Fibroblast of lung (primary cell): Measurements from ENCODE around the gene WASL. TPM values are rescaled to one million over a fixed set of nuclear protein-coding genes. Genes with fewer than 3 reads are reported as not detected.
A peak's percentile ranks its signal among the peaks of the same experiment; 100 is the strongest.

Source experiments
- DNase-seq, 2 donors: peaks; one replicate each; pipeline versions ENCODE4 v3.0.0 to v3.0.0-alpha.2; 2010; ENCODE audit warnings: low read depth in 2 of 2
- H2AFZ ChIP-seq: 2 replicates; pipeline ENCODE4 v1.5.1; 2012; ENCODE audit warnings: low read length, control low read depth, inconsistent platforms
- H3K27ac ChIP-seq: 2 replicates; pipeline ENCODE4 v1.5.1; 2011; ENCODE audit warnings: low read length, control low read depth; ENCODE audit not compliant: insufficient read depth
- H3K27me3 ChIP-seq: 2 replicates; pipeline ENCODE4 v1.5.1; 2011; ENCODE audit warnings: mild to moderate bottlenecking, low read length; ENCODE audit not compliant: control insufficient read depth, insufficient read depth
- H3K36me3 ChIP-seq: 2 replicates; pipeline ENCODE4 v1.5.1; 2011; ENCODE audit warnings: low read length; ENCODE audit not compliant: control insufficient read depth, insufficient read depth
- H3K4me1 ChIP-seq: 2 replicates; pipeline ENCODE4 v1.5.1; 2011; ENCODE audit warnings: low read length; ENCODE audit not compliant: control insufficient read depth, insufficient read depth; ENCODE audit errors: extremely low read depth
- H3K4me2 ChIP-seq: 2 replicates; pipeline ENCODE4 v1.5.1; 2011; ENCODE audit warnings: low read length, control low read depth; ENCODE audit not compliant: insufficient read depth; ENCODE audit errors: extremely low read depth
- H3K4me3 ChIP-seq, 4 experiments: fragments of 200-600 bp in 1 of 4; sonication (generic) in 1 of 4; replicated peaks in 1 of 4; 2 replicates each; pipeline ENCODE4 v1.5.1; 2011 to 2016; ENCODE audit warnings: low read length in 4 of 4, low read depth in 3 of 4, mild to moderate bottlenecking in 3 of 4, control low read depth in 2 of 4, inconsistent platforms in 1 of 4, mixed read lengths in 1 of 4; ENCODE audit not compliant: insufficient read depth in 1 of 4; ENCODE audit errors: control extremely low read depth in 1 of 4
- H3K79me2 ChIP-seq: 2 replicates; pipeline ENCODE4 v1.5.1; 2012; ENCODE audit warnings: mild to moderate bottlenecking, low read length, inconsistent platforms; ENCODE audit not compliant: control insufficient read depth, insufficient read depth
- H3K9ac ChIP-seq: 2 replicates; pipeline ENCODE4 v1.5.1; 2011; ENCODE audit warnings: mild to moderate bottlenecking, low read length, control low read depth; ENCODE audit not compliant: insufficient read depth
- H3K9me3 ChIP-seq: 2 replicates; pipeline ENCODE4 v1.5.1; 2012; ENCODE audit warnings: low read depth, low read length; ENCODE audit not compliant: control insufficient read depth, insufficient read depth
- H4K20me1 ChIP-seq: 2 replicates; pipeline ENCODE4 v1.5.1; 2011; ENCODE audit warnings: low read length; ENCODE audit not compliant: control insufficient read depth, insufficient read depth; ENCODE audit errors: extremely low read depth
- CTCF ChIP-seq, 2 donors: IDR thresholded peaks in 1 of 2; conservative IDR thresholded peaks in 1 of 2; 1 replicate in 1 of 2; 2 replicates in 1 of 2; pipeline ENCODE4 v1.5.1; 2011 to 2012; ENCODE audit warnings: low read length in 2 of 2, control low read depth in 1 of 2, inconsistent platforms in 1 of 2, low read depth in 1 of 2, mild to moderate bottlenecking in 1 of 2
- EZH2 ChIP-seq: IDR thresholded peaks from 2 replicates; pipeline ENCODE4 v1.5.1; 2012; ENCODE audit warnings: low read length, control low read depth, mild to moderate bottlenecking; ENCODE audit errors: missing control alignments
- polyA plus RNA-seq, 2 donors: library from polyadenylated mRNA; depleted of rRNA in 1 of 2; stranded (reverse) in 1 of 2; unstranded in 1 of 2; fragments of >200 nt; gene quantifications; 2 replicates each; pipeline ENCODE4 v1.2.1, GENCODE V29; 2011 to 2012; ENCODE audit warnings: missing spikeins in 1 of 2
- total RNA-seq: library from RNA; depleted of rRNA; stranded (reverse); fragments of >200 nt; gene quantifications from 2 replicates; pipeline ENCODE4 v1.2.1, GENCODE V29; 2014

Gene WASL
- total and polyA plus RNA-seq, 2 donors (not counting 1 experiment from before 2014, with no cell fraction given) = 15.4 to 21.0 TPM

- H4K20me1 ChIP-seq = no peaks in the 10 kb centered on the region
- no peaks in the 10 kb centered on the region for H3K9me3 ChIP-seq
- H3K4me3 ChIP-seq = no peak overlapping the region
- TF ChIP-seq EZH2 = no peak
- TF ChIP-seq CTCF (conservative IDR thresholded peaks at IDR 0.05 in 1 of 2, IDR thresholded peaks at IDR 0.05 in 1 of 2; ENCODE audit: low read depth in 1 of 2, low read length in 2 of 2) = no peak
- peak; percentile 27 to 40 for DNase-seq
- H3K27me3 ChIP-seq = no peaks in the 10 kb centered on the region
- H3K79me2 ChIP-seq = peaks cover 7% of the 10 kb centered on the region
- H3K36me3 ChIP-seq = peaks cover 4% of the 10 kb centered on the region
- H3K4me2 ChIP-seq = no peak overlapping the region
- no peak overlapping the region for H3K9ac ChIP-seq
- peaks cover 4% of the 10 kb centered on the region for H3K4me1 ChIP-seq
- H3K27ac ChIP-seq = no peak overlapping the region
- H2AFZ ChIP-seq = no peak overlapping the region
These were observed 39.3 kb downstream of the WASL start for GRCh38 chr7:123709525-123709924.

- Histone ChIP-seq H3K9ac (no peak overlapping the region), H3K27ac (no peak overlapping the region), H3K27me3 (no peaks in the 10 kb centered on the region), H3K4me3 (no peak overlapping the region), H3K36me3 (peaks cover 4% of the 10 kb centered on the region), H3K79me2 (peaks cover 2% of the 10 kb centered on the region), H3K9me3 (no peaks in the 10 kb centered on the region), H2AFZ (no peak overlapping the region), H4K20me1 (no peaks in the 10 kb centered on the region), H3K4me1 (no peaks in the 10 kb centered on the region), H3K4me2 (no peak overlapping the region)
- TF ChIP-seq EZH2 (no peak), CTCF (conservative IDR thresholded peaks at IDR 0.05 in 1 of 2, IDR thresholded peaks at IDR 0.05 in 1 of 2; ENCODE audit: low read depth in 1 of 2, low read length in 2 of 2) (no peak)
- DNase-seq = no peak
These were observed 43.4 kb downstream of the WASL start for GRCh38 chr7:123705211-123705901.

- Histone ChIP-seq H2AFZ (no peak overlapping the region), H3K9me3 (no peaks in the 10 kb centered on the region), H3K4me2 (no peak overlapping the region), H3K4me1 (no peaks in the 10 kb centered on the region), H3K4me3 (no peak overlapping the region), H3K9ac (no peak overlapping the region), H3K27me3 (no peaks in the 10 kb centered on the region), H3K79me2 (no peaks in the 10 kb centered on the region), H4K20me1 (no peaks in the 10 kb centered on the region), H3K36me3 (peaks cover 4% of the 10 kb centered on the region), H3K27ac (no peak overlapping the region)
- TF ChIP-seq CTCF (conservative IDR thresholded peaks at IDR 0.05 in 1 of 2, IDR thresholded peaks at IDR 0.05 in 1 of 2; ENCODE audit: low read depth in 1 of 2, low read length in 2 of 2) (no peak), EZH2 (no peak)
- DNase-seq = no peak
These were observed 52.7 kb downstream of the WASL start for GRCh38 chr7:123695944-123696677.
